ENCODE data around the gene GATA3. TPM values are rescaled to one million over a fixed set of nuclear protein-coding genes. Genes with fewer than 3 reads are reported as not detected.
A peak's percentile ranks its signal among the peaks of the same experiment; 100 is the strongest.

GATA3 gene
- total RNA-seq, 1 experiment from 2014 or later: 5.9 TPM

DNA sequence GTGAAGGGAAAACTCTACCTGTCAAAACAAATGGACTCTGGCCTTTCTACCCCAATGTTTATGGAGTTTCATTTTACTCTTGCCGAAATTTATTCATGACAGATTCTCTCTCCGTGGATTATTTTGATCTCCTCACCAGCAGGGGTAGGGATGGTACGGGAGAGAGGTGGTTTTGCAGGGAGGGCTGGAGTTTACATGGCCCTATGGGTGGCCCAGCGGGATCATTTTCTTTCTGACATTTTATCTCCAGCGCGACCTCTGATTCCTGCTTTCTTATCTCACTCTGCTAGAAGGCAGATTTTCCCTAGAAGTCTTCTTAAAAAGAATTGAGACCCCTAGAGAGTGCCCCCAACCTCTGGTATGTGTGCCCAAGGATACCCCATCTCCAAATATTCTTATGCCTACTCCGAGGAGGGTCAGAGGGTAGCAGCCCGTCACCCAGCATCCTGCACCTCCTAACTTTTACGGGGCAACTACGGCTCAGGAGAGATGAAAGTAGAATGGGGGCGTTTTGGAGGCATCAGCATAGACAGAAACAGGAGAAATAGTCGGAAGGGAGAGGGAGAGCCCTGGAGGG, 10.1 kb upstream of the GATA3 start:
- Histone ChIP-seq H3K4me1 (ENCODE audit: control insufficient read depth, insufficient read depth, low read length) (no peaks in the 10 kb centered on the region), H3K9me3 (ENCODE audit: control insufficient read depth, insufficient read depth, low read depth, low read length) (no peaks in the 10 kb centered on the region), H3K27ac (ENCODE audit: low read length) (no peak overlapping the region), H3K36me3 (ENCODE audit: control insufficient read depth, insufficient read depth, low read length) (no peaks in the 10 kb centered on the region), H3K4me3 (ENCODE audit: low read depth in 2 of 2, low read length in 2 of 2) (no peak overlapping the region; a peak in 2 of 4 replicates), H3K27me3 (ENCODE audit: control insufficient read depth, insufficient read depth, low read length) (no peaks in the 10 kb centered on the region; the same call in 1 of the 2 replicates)
- BruUV-seq (replicated peaks): no TSS peak
- DNase-seq (ENCODE audit: low read depth, low spot score): no peak
- no peak for ATAC-seq
- CTCF ChIA-PET: no interaction called here
- TF ChIP-seq POLR2AphosphoS5 (IDR thresholded peaks at IDR 0.05; ENCODE audit: low read depth, low read length) (no peak), TCF7L2 (IDR thresholded peaks at IDR 0.05; ENCODE audit: low read depth, low read length) (no peak), SIN3A (IDR thresholded peaks at IDR 0.05; ENCODE audit: borderline replicate concordance, insufficient read depth, low read depth, low read length) (no peak)
- TF ChIP-seq, protein P1, sequence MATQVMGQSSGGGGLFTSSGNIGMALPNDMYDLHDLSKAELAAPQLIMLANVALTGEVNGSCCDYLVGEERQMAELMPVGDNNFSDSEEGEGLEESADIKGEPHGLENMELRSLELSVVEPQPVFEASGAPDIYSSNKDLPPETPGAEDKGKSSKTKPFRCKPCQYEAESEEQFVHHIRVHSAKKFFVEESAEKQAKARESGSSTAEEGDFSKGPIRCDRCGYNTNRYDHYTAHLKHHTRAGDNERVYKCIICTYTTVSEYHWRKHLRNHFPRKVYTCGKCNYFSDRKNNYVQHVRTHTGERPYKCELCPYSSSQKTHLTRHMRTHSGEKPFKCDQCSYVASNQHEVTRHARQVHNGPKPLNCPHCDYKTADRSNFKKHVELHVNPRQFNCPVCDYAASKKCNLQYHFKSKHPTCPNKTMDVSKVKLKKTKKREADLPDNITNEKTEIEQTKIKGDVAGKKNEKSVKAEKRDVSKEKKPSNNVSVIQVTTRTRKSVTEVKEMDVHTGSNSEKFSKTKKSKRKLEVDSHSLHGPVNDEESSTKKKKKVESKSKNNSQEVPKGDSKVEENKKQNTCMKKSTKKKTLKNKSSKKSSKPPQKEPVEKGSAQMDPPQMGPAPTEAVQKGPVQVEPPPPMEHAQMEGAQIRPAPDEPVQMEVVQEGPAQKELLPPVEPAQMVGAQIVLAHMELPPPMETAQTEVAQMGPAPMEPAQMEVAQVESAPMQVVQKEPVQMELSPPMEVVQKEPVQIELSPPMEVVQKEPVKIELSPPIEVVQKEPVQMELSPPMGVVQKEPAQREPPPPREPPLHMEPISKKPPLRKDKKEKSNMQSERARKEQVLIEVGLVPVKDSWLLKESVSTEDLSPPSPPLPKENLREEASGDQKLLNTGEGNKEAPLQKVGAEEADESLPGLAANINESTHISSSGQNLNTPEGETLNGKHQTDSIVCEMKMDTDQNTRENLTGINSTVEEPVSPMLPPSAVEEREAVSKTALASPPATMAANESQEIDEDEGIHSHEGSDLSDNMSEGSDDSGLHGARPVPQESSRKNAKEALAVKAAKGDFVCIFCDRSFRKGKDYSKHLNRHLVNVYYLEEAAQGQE (IDR thresholded peaks at IDR 0.05; ENCODE audit: insufficient read depth in 1 of 2, low read depth in 2 of 2, low read length in 1 of 2): no peak
- TF ChIP-seq, protein P2, sequence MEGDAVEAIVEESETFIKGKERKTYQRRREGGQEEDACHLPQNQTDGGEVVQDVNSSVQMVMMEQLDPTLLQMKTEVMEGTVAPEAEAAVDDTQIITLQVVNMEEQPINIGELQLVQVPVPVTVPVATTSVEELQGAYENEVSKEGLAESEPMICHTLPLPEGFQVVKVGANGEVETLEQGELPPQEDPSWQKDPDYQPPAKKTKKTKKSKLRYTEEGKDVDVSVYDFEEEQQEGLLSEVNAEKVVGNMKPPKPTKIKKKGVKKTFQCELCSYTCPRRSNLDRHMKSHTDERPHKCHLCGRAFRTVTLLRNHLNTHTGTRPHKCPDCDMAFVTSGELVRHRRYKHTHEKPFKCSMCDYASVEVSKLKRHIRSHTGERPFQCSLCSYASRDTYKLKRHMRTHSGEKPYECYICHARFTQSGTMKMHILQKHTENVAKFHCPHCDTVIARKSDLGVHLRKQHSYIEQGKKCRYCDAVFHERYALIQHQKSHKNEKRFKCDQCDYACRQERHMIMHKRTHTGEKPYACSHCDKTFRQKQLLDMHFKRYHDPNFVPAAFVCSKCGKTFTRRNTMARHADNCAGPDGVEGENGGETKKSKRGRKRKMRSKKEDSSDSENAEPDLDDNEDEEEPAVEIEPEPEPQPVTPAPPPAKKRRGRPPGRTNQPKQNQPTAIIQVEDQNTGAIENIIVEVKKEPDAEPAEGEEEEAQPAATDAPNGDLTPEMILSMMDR (IDR thresholded peaks at IDR 0.05): no peak
- in situ Hi-C loops (cut with HindIII; ENCODE audit: low pct_unique_long_range_greater_than_20kb, low sequenced_read_pairs) (no loop called here), intact Hi-C loops (cut with micrococcal nuclease; ENCODE audit: unreplicated experiment) (no loop called here)
- POLR2A ChIA-PET: no interaction called here

DNA sequence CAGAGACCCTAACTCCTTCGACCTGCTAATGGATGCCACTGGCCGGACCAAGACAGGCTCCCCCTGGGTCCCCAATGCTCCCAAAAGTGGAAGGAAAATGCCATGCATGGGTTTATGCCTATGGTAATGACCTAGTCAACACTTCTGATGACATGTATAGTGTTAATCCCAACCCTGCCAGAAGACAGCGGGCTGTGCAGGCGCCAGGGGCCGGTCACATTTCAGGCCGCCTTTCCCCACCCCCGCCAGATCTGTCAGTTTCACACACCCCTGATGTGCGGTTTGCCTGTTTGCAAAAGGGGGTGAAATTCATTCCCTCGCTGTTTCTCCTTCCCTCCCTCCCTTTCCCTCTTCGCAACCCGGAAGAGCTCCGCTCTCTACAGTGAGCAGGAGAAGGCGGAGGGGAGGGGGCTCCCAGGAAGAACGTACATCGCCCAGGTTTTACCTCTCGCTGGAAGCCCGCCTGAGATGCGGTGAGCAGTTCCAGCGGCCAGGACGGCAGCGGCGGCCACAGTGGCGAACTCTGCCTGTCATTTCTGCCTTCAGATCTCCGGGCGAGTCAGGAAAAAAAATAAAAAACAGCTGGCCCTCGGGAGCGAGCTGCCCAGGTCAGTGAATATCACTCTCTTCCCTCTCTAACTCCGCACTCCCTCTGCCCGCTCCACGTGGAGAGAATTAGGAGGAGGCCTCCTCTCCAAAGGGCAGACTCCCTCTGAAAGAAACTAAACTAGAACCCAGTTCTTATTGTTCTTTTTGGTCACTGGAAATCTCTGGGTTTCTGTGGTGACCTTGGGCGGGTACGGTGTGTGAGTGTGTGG, 9.4 kb upstream of the GATA3 start:
- TF ChIP-seq POLR2AphosphoS5 (IDR thresholded peaks at IDR 0.05; ENCODE audit: low read depth, low read length) (no peak), TCF7L2 (IDR thresholded peaks at IDR 0.05; ENCODE audit: low read depth, low read length) (no peak), SIN3A (IDR thresholded peaks at IDR 0.05; ENCODE audit: borderline replicate concordance, insufficient read depth, low read depth, low read length) (no peak)
- TF ChIP-seq, protein P1 (IDR thresholded peaks at IDR 0.05; ENCODE audit: insufficient read depth in 1 of 2, low read depth in 2 of 2, low read length in 1 of 2): no peak
- TF ChIP-seq, protein P2 (IDR thresholded peaks at IDR 0.05): no peak
- peak overlapping the region; percentile 49 to 50 for H3K4me3 ChIP-seq (ENCODE audit: low read depth in 2 of 2, low read length in 2 of 2)
- intact Hi-C loops (cut with micrococcal nuclease; ENCODE audit: unreplicated experiment) (no loop called here), in situ Hi-C loops (cut with HindIII; ENCODE audit: low pct_unique_long_range_greater_than_20kb, low sequenced_read_pairs) (no loop called here)
- POLR2A ChIA-PET: no interaction called here
- CTCF ChIA-PET: no interaction called here
- no peaks in the 10 kb centered on the region for H3K36me3 ChIP-seq (ENCODE audit: control insufficient read depth, insufficient read depth, low read length)
- no peaks in the 10 kb centered on the region for H3K4me1 ChIP-seq (ENCODE audit: control insufficient read depth, insufficient read depth, low read length)
- ATAC-seq: peak; percentile 58
- no peaks in the 10 kb centered on the region for H3K9me3 ChIP-seq (ENCODE audit: control insufficient read depth, insufficient read depth, low read depth, low read length)
- no peaks in the 10 kb centered on the region; the same call in 1 of the 2 replicates for H3K27me3 ChIP-seq (ENCODE audit: control insufficient read depth, insufficient read depth, low read length)
- H3K27ac ChIP-seq (ENCODE audit: low read length): peak overlapping the region; percentile 29; the same call in 1 of the 2 replicates
- no peak for DNase-seq (ENCODE audit: low read depth, low spot score)
- BruUV-seq (replicated peaks): no TSS peak
